Activated naive CD8-positive, alpha-beta T cell treated with anti-CD3 and anti-CD28 coated beads, Interleukin-2, amount 10 ng/mL, durations not matched to agents 7 days and 5 days (primary cell): Measurements from ENCODE around the gene ALKBH4. TPM values are rescaled to one million over a fixed set of nuclear protein-coding genes. Genes with fewer than 3 reads are reported as not detected.
"Not testable (repeated sequence)": the region's sequence is repeated elsewhere in the genome, so short reads cannot be mapped to it uniquely, and the experiment has no call there.

ENCODE experiments used
- ATAC-seq: fragments of 150-1000 bp; cut with Tn5 transposase; one replicate; pipeline ENCODE4 v1.10.0; 2021; ENCODE audit warnings: low read depth, moderate library complexity
- POLR2A ChIA-PET: fragments of 350-600 bp; sonication (Branson Sonifier 250); formaldehyde crosslinking; loops from one replicate; lab custom pipeline; 2021; ENCODE audit warnings: antibody characterized with exemption; lab: Charles Lee
- DNase-seq: peaks from one replicate; pipeline ENCODE4 v3.0.0; 2021
- H3K27ac Mint-ChIP-seq: one replicate; pipeline ENCODE4 v1.8.0; 2022; ENCODE audit warnings: mild to moderate bottlenecking, mixed read lengths
- H3K27me3 Mint-ChIP-seq: one replicate; pipeline ENCODE4 v1.8.0; 2022; ENCODE audit warnings: mild to moderate bottlenecking, moderate library complexity, mixed read lengths
- H3K36me3 Mint-ChIP-seq: one replicate; pipeline ENCODE4 v1.8.0; 2021; ENCODE audit warnings: mild to moderate bottlenecking, mixed read lengths
- H3K4me1 Mint-ChIP-seq: one replicate; pipeline ENCODE4 v1.8.0; 2021; ENCODE audit warnings: mixed read lengths
- H3K4me3 Mint-ChIP-seq: one replicate; pipeline ENCODE4 v1.8.0; 2022; ENCODE audit warnings: mild to moderate bottlenecking, moderate library complexity, mixed read lengths
- H3K9me3 Mint-ChIP-seq: one replicate; pipeline ENCODE4 v1.8.0; 2021; ENCODE audit warnings: mixed read lengths
- total RNA-seq, 2 experiments: library from RNA; stranded (reverse); gene quantifications; one replicate each; pipeline ENCODE4 v1.2.3, GENCODE V29; 2021

The ALKBH4 gene
- total RNA-seq, 2 experiments from 2014 or later: 12.5 to 14.0 TPM

- H3K27me3 Mint-ChIP-seq, H3K4me1 Mint-ChIP-seq, H3K27ac Mint-ChIP-seq, POLR2A ChIA-PET, H3K9me3 Mint-ChIP-seq, H3K36me3 Mint-ChIP-seq, DNase-seq, H3K4me3 Mint-ChIP-seq: not testable (repeated sequence)
- peak; percentile 33 for ATAC-seq
Observed at GRCh38 chr7:102493220-102493935, 28.7 kb upstream of the ALKBH4 start.

DNA sequence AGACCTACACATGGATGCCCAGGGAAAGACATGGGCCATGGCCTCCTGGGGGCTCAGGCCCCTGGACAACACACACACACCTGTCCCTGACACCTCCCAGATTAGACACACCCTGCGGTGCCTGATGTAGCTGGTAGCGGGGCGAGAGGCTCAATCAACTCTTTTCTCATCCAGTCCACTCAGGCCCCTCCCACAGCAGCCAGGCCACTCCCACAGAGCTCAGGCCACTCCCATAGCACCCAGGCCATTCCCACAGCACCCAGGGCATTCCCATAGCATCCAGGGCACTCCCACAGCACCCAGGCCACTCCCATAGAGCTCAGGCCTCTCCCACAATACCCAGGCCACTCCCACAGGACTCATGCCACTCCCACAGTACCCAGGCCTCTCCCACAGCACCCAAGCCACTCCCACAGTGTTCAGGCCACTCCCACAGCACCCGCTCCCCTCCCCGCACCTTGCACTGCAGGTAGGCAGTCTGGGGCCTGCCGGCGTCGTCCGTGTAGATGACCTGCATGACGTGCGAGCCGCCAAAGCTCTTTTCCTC, 25.9 kb upstream of the ALKBH4 start:
- H3K27ac Mint-ChIP-seq, H3K36me3 Mint-ChIP-seq, H3K4me1 Mint-ChIP-seq, H3K4me3 Mint-ChIP-seq, H3K9me3 Mint-ChIP-seq, POLR2A ChIA-PET, H3K27me3 Mint-ChIP-seq, DNase-seq: not testable (repeated sequence)
- peak; percentile 11 for ATAC-seq

DNA sequence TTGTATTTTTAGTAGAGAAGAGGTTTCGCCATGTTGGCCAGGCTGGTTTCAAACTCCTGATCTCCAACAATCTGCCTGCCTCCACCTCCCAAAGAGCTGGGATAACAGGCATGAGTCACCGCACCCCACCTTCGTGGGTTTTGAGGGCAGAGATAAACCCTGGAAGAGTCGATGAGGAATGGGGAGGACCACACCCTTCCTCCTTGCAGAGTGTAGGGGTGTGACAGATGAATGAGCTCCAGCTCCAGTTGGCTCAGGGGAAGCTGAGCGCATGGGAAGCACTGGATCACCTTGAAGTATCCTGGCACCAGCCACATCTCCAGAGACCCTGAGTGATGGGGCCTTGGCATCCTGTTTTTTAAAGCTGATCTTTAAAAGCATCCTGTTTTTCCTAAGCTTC, 19.7 kb upstream of the ALKBH4 start:
- H3K4me3 Mint-ChIP-seq, H3K36me3 Mint-ChIP-seq, H3K27ac Mint-ChIP-seq, ATAC-seq, H3K9me3 Mint-ChIP-seq, H3K4me1 Mint-ChIP-seq, H3K27me3 Mint-ChIP-seq, DNase-seq, POLR2A ChIA-PET: not testable (repeated sequence)

DNA sequence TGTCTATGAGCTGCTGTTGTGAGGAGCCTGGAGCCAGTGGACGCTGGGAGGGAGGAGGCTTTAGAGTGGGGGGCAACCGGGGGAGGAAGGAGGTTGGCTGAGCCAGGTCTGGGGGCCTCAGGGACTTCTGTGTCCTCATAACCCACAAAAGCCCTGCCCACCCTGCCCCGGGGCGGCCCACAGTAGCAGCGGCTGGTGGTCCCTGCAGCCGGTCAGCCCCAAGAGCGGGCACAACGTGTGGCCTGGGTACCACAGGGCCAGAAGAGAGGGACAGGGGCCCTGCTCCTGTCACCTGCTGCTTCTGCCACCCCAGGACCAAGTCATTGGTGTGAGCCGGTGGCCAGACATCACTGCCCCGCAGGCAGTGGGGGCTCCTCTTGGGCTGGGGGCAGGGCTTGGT, 17.3 kb upstream of the ALKBH4 start:
- H3K4me1 Mint-ChIP-seq, H3K27me3 Mint-ChIP-seq, H3K9me3 Mint-ChIP-seq, POLR2A ChIA-PET, ATAC-seq, H3K36me3 Mint-ChIP-seq, H3K4me3 Mint-ChIP-seq, H3K27ac Mint-ChIP-seq: not testable (repeated sequence)
- peak; percentile 10 for DNase-seq

GRCh38 chr7:102479982-102480637, 15.4 kb upstream of the ALKBH4 start:
- H3K4me3 Mint-ChIP-seq, H3K9me3 Mint-ChIP-seq, ATAC-seq, H3K27me3 Mint-ChIP-seq, POLR2A ChIA-PET, H3K36me3 Mint-ChIP-seq, H3K4me1 Mint-ChIP-seq, H3K27ac Mint-ChIP-seq: not testable (repeated sequence)
- DNase-seq: peak; percentile 40

DNA sequence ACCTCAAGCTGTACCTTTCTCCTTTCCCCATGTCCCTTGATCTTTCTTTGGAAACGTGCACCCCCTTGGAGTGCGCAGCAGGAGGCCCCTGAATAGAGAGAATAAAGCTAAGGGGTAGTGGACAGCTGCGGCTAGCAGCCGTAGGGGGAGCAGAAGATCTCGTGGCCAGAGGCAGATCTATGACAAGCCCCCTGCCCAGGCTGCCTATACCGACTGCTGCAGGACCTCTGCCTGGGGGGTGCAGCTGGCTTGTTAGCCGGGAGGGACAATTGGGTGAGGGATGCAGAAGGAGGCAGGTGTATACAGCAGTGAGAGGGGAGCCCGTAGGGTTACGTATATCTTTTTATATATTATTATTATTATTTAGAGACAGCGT, 14.5 kb upstream of the ALKBH4 start:
- H3K9me3 Mint-ChIP-seq, H3K4me3 Mint-ChIP-seq, POLR2A ChIA-PET, H3K27ac Mint-ChIP-seq, H3K4me1 Mint-ChIP-seq, H3K36me3 Mint-ChIP-seq, H3K27me3 Mint-ChIP-seq, DNase-seq: not testable (repeated sequence)
- ATAC-seq: peak; percentile 24

DNA sequence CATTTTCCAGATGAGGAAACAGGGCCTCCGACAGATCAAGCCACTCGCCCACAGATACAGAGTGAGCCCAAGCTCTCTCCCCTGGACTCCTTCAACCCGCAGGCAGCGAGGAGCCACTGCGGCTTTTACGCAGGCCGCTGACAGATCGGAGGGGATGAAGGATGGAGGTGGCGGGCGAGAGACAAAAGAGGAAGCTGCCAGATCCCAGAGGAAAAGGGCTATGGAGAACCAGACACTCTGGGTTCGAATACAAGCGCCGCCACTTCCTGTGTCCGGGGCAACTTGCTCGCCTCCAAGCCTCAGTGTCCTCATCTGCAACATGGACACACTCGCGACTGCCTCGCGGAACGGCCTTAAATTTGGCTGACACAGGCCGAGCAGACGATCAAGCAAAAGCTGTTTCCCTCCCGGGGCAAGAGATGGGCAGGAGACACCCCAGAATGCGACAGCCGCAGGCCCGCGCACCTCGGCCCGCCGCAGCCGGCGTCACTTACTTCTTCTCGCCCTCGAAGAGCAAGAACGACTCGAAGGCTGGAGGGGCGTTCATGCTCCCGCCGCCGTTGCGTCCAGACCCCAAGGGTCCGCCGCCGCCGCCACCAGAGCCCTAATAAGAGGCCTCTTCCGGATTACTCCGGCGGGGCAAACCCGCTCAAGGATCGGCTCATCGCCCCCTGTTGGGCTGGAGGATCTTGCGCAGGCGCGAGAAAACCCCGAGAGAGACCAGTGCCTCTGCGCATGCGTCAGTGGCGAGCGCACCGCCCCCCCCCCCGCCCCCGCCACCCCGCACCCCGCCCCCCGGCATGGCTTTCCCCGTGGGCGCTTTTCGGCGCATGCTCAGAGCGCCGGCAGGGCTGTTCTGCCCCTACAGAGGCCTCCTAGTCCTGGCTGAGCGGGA, 13.9 kb upstream of the ALKBH4 start, which contains the start of gene POLR2J:
Gene POLR2J (minus strand): TSS at position 609 of the 895 bp plus-strand sequence. CDS start 62 bp downstream, at position 547.
- H3K4me1 Mint-ChIP-seq, POLR2A ChIA-PET, H3K9me3 Mint-ChIP-seq, H3K36me3 Mint-ChIP-seq, H3K27me3 Mint-ChIP-seq: not testable (repeated sequence)
- peak; percentile 93 for ATAC-seq
- Mint-ChIP-seq H3K27ac (peak within 1 kb of the TSS; percentile 84), H3K4me3 (peak within 1 kb of the TSS; percentile 87)
- DNase-seq: peak; percentile 83

DNA sequence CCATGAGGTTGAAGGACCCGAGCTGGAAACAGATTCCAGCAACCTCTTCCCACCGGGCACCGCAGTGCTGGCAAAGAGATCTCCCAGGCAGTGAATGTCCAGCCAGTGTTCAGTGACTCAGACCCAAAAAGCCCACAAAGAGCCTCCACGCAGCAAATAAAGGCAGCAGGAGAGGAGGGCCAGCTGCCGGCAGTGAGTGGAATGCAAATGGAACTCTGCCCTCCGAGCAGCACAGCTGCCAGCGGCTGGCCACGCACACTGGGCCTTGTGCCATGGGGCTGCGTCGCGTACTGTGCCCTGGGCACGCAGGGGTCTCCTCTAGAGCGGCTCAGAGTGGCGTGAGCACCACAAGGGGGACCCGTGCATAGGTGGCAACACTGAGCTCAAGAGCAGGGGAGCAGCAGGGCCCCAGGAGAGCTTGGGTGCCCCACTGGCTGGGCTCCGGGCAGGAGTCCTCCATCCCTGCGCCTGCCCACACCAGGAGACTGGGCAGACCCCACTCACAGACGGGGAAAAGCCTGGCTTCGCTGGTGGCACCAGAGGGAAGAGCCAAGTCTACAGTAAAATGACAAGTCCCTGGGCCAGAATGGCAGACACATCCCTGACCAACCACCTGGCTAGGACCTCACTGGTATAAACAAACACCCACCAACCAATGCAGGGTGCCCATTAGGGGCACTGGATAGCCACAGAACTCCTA, 10.2 kb upstream of the ALKBH4 start:
- peak; percentile 12 for DNase-seq
- H3K4me3 Mint-ChIP-seq, POLR2A ChIA-PET, H3K9me3 Mint-ChIP-seq, ATAC-seq, H3K36me3 Mint-ChIP-seq, H3K27ac Mint-ChIP-seq, H3K27me3 Mint-ChIP-seq, H3K4me1 Mint-ChIP-seq: not testable (repeated sequence)

GRCh38 chr7:102474116-102474515, 9.5 kb upstream of the ALKBH4 start:
- H3K4me1 Mint-ChIP-seq, H3K27ac Mint-ChIP-seq, H3K9me3 Mint-ChIP-seq, H3K4me3 Mint-ChIP-seq, H3K27me3 Mint-ChIP-seq, POLR2A ChIA-PET, ATAC-seq, H3K36me3 Mint-ChIP-seq: not testable (repeated sequence)
- DNase-seq: peak; percentile 4

DNA sequence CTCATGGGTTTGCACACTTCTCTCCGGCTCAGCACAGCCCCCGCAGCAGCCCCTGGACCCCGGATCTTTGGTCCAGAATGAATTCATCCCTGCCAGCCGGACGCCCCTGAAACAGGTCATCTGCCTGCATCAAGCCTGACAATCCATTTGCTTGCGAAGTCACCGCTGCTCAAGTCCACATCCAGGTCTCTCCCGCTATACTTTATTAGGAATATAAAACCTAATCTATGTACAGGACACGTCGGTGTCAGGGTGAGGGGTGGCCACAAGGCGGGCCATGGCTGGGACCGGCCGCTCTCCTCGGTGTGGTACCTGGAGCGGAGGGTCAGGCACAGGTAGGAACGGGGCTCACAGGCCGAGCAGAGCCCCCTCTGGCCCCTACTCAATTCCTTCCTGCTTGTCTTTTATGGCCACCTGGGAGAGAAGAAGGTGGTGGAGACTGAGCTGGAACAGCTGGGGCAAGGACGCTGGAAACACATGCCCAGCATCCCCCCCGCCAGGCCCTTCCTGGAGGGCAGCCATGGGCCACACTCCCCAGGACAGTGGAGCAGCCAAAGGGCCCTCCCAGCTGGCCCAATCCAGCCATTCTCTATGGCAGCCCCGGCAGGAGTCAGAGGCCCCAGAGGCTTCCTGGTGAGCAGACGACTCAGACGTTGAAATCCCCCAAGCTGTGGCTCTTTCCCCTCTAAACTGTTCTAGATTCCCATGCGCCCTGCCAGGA, 8.8 kb upstream of the ALKBH4 start:
- no peaks in the 10 kb centered on the region for H3K4me1 Mint-ChIP-seq
- H3K36me3 Mint-ChIP-seq: no peaks in the 10 kb centered on the region
- H3K9me3 Mint-ChIP-seq: no peaks in the 10 kb centered on the region
- no peak overlapping the region for H3K27ac Mint-ChIP-seq
- POLR2A ChIA-PET: no interaction called here
- peak; percentile 21 for DNase-seq
- ATAC-seq: no peak
- no peak overlapping the region for H3K4me3 Mint-ChIP-seq
- H3K27me3 Mint-ChIP-seq: no peaks in the 10 kb centered on the region

GRCh38 chr7:102472126-102473041, 7.7 kb upstream of the ALKBH4 start:
- H3K27ac Mint-ChIP-seq: no peak overlapping the region

DNA sequence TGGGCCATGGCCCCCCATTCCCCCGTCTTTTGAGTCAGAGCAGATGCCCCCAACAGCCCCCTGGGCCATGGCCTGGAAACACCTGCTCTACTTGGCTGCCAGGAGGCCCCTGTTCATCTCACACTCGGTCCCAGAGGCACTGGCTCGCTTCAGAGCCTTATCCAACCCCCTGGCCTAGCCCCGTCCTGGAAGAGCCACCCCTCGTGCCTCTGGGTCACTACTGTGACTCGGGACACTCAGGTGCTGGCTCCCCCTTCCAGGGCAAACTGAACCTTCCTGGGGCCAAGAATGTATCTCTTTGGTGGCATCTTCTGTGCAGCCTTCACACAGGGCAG, 7.1 kb upstream of the ALKBH4 start:
- Mint-ChIP-seq H3K4me3 (no peak overlapping the region), H3K27ac (no peak overlapping the region), H3K9me3 (no peaks in the 10 kb centered on the region), H3K27me3 (no peaks in the 10 kb centered on the region), H3K36me3 (no peaks in the 10 kb centered on the region), H3K4me1 (peaks cover 2% of the 10 kb centered on the region)
- ATAC-seq (no peak), DNase-seq (no peak)
- POLR2A ChIA-PET: interaction anchor here (1.2 kb wide), 1 partner anchor 56 kb away, joined by 3 read pairs; no protein-coding TSS in a partner anchor

More at GRCh38 chr7:102472126-102473041, 7.7 kb upstream of the ALKBH4 start:
- DNase-seq (peak; percentile 26), ATAC-seq (no peak)
- no peaks in the 10 kb centered on the region for H3K27me3 Mint-ChIP-seq
- H3K4me1 Mint-ChIP-seq: no peaks in the 10 kb centered on the region
- no peak overlapping the region for H3K4me3 Mint-ChIP-seq
- H3K9me3 Mint-ChIP-seq: no peaks in the 10 kb centered on the region
- POLR2A ChIA-PET: interaction anchor here (0.5 to 1.2 kb wide), 2 partner anchors 31 to 57 kb away, joined by 3 read pairs; no protein-coding TSS in a partner anchor
- H3K36me3 Mint-ChIP-seq: no peaks in the 10 kb centered on the region
